Ishikawa (cell line): ENCODE measurements around the gene PIGU.

Experiments
- CEBPB ChIP-seq: IDR thresholded peaks from 2 replicates; pipeline ENCODE4 v1.6.1; 2012
- CREB1 ChIP-seq: IDR thresholded peaks from 2 replicates; pipeline ENCODE4 v1.6.1; 2012; ENCODE audit warnings: low read depth
- EP300 ChIP-seq: IDR thresholded peaks from 2 replicates; pipeline ENCODE4 v1.6.1; 2012; ENCODE audit warnings: borderline replicate concordance
- FOXM1 ChIP-seq: IDR thresholded peaks from 2 replicates; pipeline ENCODE4 v1.6.1; 2012; ENCODE audit warnings: low read depth, borderline replicate concordance
- RAD21 ChIP-seq: IDR thresholded peaks from 2 replicates; pipeline ENCODE4 v1.6.1; 2012; ENCODE audit warnings: low read depth
- TAF1 ChIP-seq: IDR thresholded peaks from 2 replicates; pipeline ENCODE4 v1.6.1; 2012; ENCODE audit warnings: low read depth, mild to moderate bottlenecking

DNA sequence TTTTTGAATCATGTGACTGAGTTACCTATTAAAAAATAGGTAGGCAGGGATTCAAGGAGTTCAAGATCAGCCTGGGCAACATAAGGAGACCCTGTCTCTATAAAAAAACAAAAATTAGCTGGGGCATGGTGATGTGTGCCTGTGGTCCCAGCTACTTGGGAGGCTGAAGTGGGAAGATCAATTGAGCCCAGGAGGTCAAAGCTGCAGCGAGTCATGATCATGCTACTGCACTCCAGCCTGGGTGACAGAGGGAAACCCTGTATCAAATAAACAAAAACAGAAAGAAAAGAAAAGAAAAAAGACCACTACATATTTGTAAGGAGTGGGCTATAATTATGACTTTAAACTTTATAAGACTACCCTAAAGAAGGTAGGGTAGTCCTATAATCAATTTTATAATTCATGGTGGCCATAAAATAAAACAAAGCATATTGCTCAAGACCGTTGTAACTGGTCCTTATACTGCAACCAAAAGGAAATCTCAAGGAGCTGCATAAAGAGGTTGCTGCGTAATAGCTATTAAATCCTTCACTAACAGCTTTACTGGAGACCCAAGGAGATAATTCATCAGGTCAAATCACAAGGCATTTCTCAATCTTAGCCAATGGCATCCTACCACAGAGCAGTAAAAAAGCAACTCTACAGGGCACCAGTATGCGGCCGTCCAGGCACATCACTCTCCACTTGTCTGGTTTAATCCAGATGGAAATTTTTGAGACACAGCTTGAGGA, 13.5 kb downstream of the PIGU start:
- no peak for TF ChIP-seq RAD21
- TF ChIP-seq TAF1, result no peak
- TF ChIP-seq CREB1, result no peak
- TF ChIP-seq EP300, result no peak
- no peak for TF ChIP-seq CEBPB
- no peak for TF ChIP-seq FOXM1
